GM19324 (cell line): ENCODE data around the gene APOB.

ENCODE experiments used
- ATAC-seq: cut with Tn5 transposase; IDR thresholded peaks from one replicate; pipeline ENCODE4 v1.9.1; 2021; ENCODE audit warnings: mild to moderate bottlenecking, moderate library complexity; ENCODE audit not compliant: unreplicated experiment, low FRiP score

The APOB gene

GRCh38 chr2:20953146-20953824 is 90.6 kb downstream of the APOB start:
- no peak for ATAC-seq
